Type B pancreatic cell (in vitro differentiated cells): ENCODE data around the gene IL34. TPM values are rescaled to one million over a fixed set of nuclear protein-coding genes. Genes with fewer than 3 reads are reported as not detected.

Experiments
- DNase-seq: peaks from one replicate; pipeline ENCODE4 v3.0.0; 2021; ENCODE audit warnings: mixed read lengths; ENCODE audit not compliant: unreplicated experiment; ENCODE audit errors: extremely low spot score
- H3K27ac Mint-ChIP-seq: 2 replicates; pipeline ENCODE4 v1.8.0; 2021; ENCODE audit warnings: mild to moderate bottlenecking, mixed read lengths
- H3K27me3 Mint-ChIP-seq: 2 replicates; pipeline ENCODE4 v1.8.0; 2021; ENCODE audit warnings: mixed read lengths
- H3K36me3 Mint-ChIP-seq: 2 replicates; pipeline ENCODE4 v1.8.0; 2021; ENCODE audit warnings: mixed read lengths
- H3K4me1 Mint-ChIP-seq: one replicate; pipeline ENCODE4 v1.8.0; 2021; ENCODE audit warnings: mixed read lengths; ENCODE audit not compliant: unreplicated experiment
- H3K4me3 Mint-ChIP-seq: 2 replicates; pipeline ENCODE4 v1.8.0; 2021; ENCODE audit warnings: mild to moderate bottlenecking, mixed read lengths
- H3K9me3 Mint-ChIP-seq: 2 replicates; pipeline ENCODE4 v1.8.0; 2021; ENCODE audit warnings: mixed read lengths
- CTCF ChIP-seq: fragments of 200-600 bp; sonication (generic); conservative IDR thresholded peaks from 2 replicates; pipeline ENCODE4 v1.5.0; 2021; ENCODE audit warnings: antibody characterized with exemption, mild to moderate bottlenecking
- total RNA-seq: library from RNA; stranded (reverse); gene quantifications from 2 replicates; pipeline ENCODE4 v1.2.1, GENCODE V29; 2021; ENCODE audit warnings: low replicate concordance

The IL34 gene
- total RNA-seq, 1 donor from 2014 or later: not detected

GRCh38 chr16:70689970-70690891 is 43.9 kb downstream of the IL34 start:
- no peak overlapping the region for H3K4me3 Mint-ChIP-seq
- H3K9me3 Mint-ChIP-seq: no peaks in the 10 kb centered on the region
- peak overlapping the region; percentile 77 for H3K27ac Mint-ChIP-seq
- H3K27me3 Mint-ChIP-seq: no peaks in the 10 kb centered on the region
- H3K4me1 Mint-ChIP-seq: peaks cover 36% of the 10 kb centered on the region
- no peak for DNase-seq
- TF ChIP-seq CTCF: no peak
- H3K36me3 Mint-ChIP-seq: no peaks in the 10 kb centered on the region

- H3K36me3 Mint-ChIP-seq: no peaks in the 10 kb centered on the region
Measured at GRCh38 chr16:70691223-70692129, 45.1 kb downstream of the IL34 start.

GRCh38 chr16:70692130-70692872 is 45.9 kb downstream of the IL34 start:
- H3K4me1 Mint-ChIP-seq: peaks cover 33% of the 10 kb centered on the region
- TF ChIP-seq CTCF: no peak
- H3K9me3 Mint-ChIP-seq: no peaks in the 10 kb centered on the region
- no peak overlapping the region for H3K4me3 Mint-ChIP-seq
- peak overlapping the region; percentile 61 for H3K27ac Mint-ChIP-seq
- H3K27me3 Mint-ChIP-seq: no peaks in the 10 kb centered on the region
- H3K36me3 Mint-ChIP-seq: no peaks in the 10 kb centered on the region
- DNase-seq: no peak

More at GRCh38 chr16:70691223-70692129, 45.1 kb downstream of the IL34 start:
- Mint-ChIP-seq H3K9me3 (no peaks in the 10 kb centered on the region), H3K4me3 (no peak overlapping the region), H3K27ac (peak overlapping the region; percentile 61), H3K27me3 (no peaks in the 10 kb centered on the region), H3K4me1 (peaks cover 41% of the 10 kb centered on the region)
- no peak for DNase-seq
- no peak for TF ChIP-seq CTCF

GRCh38 chr16:70692873-70693671 is 46.7 kb downstream of the IL34 start:
- no peak for DNase-seq
- peaks cover 30% of the 10 kb centered on the region for H3K4me1 Mint-ChIP-seq
- H3K27me3 Mint-ChIP-seq: no peaks in the 10 kb centered on the region
- no peaks in the 10 kb centered on the region for H3K36me3 Mint-ChIP-seq
- H3K27ac Mint-ChIP-seq: peak overlapping the region; percentile 78
- no peak for TF ChIP-seq CTCF
- H3K9me3 Mint-ChIP-seq: no peaks in the 10 kb centered on the region
- H3K4me3 Mint-ChIP-seq: no peak overlapping the region
